H1 (cell line): Measurements from ENCODE around the gene SLC6A19. TPM values are rescaled to one million over a fixed set of nuclear protein-coding genes. Genes with fewer than 3 reads are reported as not detected.
A peak's percentile ranks its signal among the peaks of the same experiment; 100 is the strongest.

Experiments used
- CTCF ChIA-PET: fragments of 300-600 bp; sonication (Branson Sonifier 250); formaldehyde crosslinking; loops from one replicate; lab custom pipeline; 2021; ENCODE audit not compliant: partially characterized antibody; lab: Charles Lee
- POLR2A ChIA-PET: fragments of 300-600 bp; sonication (Branson Sonifier 250); formaldehyde crosslinking; loops from one replicate; lab custom pipeline; 2021; ENCODE audit warnings: inconsistent platforms; ENCODE audit not compliant: partially characterized antibody; lab: Charles Lee
- DNase-seq, 2 experiments: peaks; one replicate each; pipeline versions ENCODE4 v3.0.0 to v3.0.0-alpha.2; 2010 to 2022; ENCODE audit warnings: low spot score in 2 of 2, low read depth in 1 of 2, mixed read lengths in 1 of 2
- FAIRE-seq: peaks from 2 replicates; lab custom pipeline; 2011; peaks lifted over from hg19 to GRCh38; lab: Jason Lieb, UNC
- H2AFZ ChIP-seq: 2 replicates; pipeline ENCODE4 v1.8.1; 2012; ENCODE audit warnings: low read length, inconsistent platforms
- H2AK5ac ChIP-seq: 2 replicates; pipeline ENCODE4 v1.6.1; 2013; ENCODE audit warnings: low read depth, low read length
- H2BK120ac ChIP-seq: replicated peaks from 2 replicates; pipeline ENCODE3; 2013; ENCODE audit warnings: low read depth, low read length, inconsistent platforms
- H2BK12ac ChIP-seq: 2 replicates; pipeline ENCODE4 v1.6.1; 2013; ENCODE audit warnings: low read depth, low read length
- H2BK15ac ChIP-seq: 2 replicates; pipeline ENCODE4 v1.6.1; 2013; ENCODE audit warnings: low read length
- H2BK20ac ChIP-seq: 2 replicates; pipeline ENCODE4 v1.6.1; 2013; ENCODE audit warnings: low read length
- H2BK5ac ChIP-seq: 2 replicates; pipeline ENCODE4 v1.6.1; 2013; ENCODE audit warnings: low read depth, low read length
- H3K14ac ChIP-seq: 2 replicates; pipeline ENCODE4 v1.6.1; 2013; ENCODE audit warnings: inconsistent platforms; ENCODE audit not compliant: insufficient read length
- H3K18ac ChIP-seq: 2 replicates; pipeline ENCODE4 v1.6.1; 2013; ENCODE audit warnings: low read length; ENCODE audit errors: extremely low read depth
- H3K23ac ChIP-seq: 2 replicates; pipeline ENCODE4 v1.6.1; 2013; ENCODE audit warnings: inconsistent platforms; ENCODE audit not compliant: insufficient read length
- H3K23me2 ChIP-seq: 2 replicates; pipeline ENCODE4 v1.6.1; 2013; ENCODE audit warnings: low read depth, low read length
- H3K27ac ChIP-seq: 2 replicates; pipeline ENCODE4 v1.6.1; 2011; ENCODE audit warnings: low read depth, low read length, inconsistent platforms
- H3K27me3 ChIP-seq, 4 experiments: replicated peaks in 1 of 4; 1 replicate in 1 of 4; 2 replicates in 3 of 4; pipeline versions ENCODE4 v1.6.1 to v1.8.1; 2011 to 2013; ENCODE audit warnings: low read length in 3 of 4, mild to moderate bottlenecking in 3 of 4, inconsistent platforms in 2 of 4, mixed read lengths in 2 of 4, moderate library complexity in 1 of 4; ENCODE audit not compliant: control insufficient read depth in 3 of 4, insufficient read depth in 3 of 4; ENCODE audit errors: extremely low read depth in 1 of 4
- H3K36me3 ChIP-seq, 4 experiments: 2 replicates each; pipeline versions ENCODE4 v1.6.1 to v1.8.1; 2011 to 2013; ENCODE audit warnings: mild to moderate bottlenecking in 4 of 4, low read length in 3 of 4, moderate library complexity in 2 of 4, control low read depth in 1 of 4, inconsistent platforms in 1 of 4; ENCODE audit not compliant: insufficient read depth in 4 of 4, control insufficient read depth in 2 of 4
- H3K4ac ChIP-seq: replicated peaks from 2 replicates; pipeline ENCODE3; 2013; ENCODE audit warnings: low read length, low read depth, mixed read lengths, inconsistent platforms; ENCODE audit not compliant: insufficient read length
- H3K4me1 ChIP-seq, 4 experiments: replicated peaks in 1 of 4; 1 replicate in 1 of 4; 2 replicates in 3 of 4; pipeline versions ENCODE4 v1.6.1 to v1.8.1; 2011 to 2013; ENCODE audit warnings: low read length in 3 of 4, inconsistent platforms in 2 of 4, mixed read lengths in 1 of 4; ENCODE audit not compliant: insufficient read depth in 4 of 4, control insufficient read depth in 3 of 4
- H3K4me2 ChIP-seq, 2 experiments: 2 replicates each; pipeline versions ENCODE4 v1.6.1 to v1.8.1; 2011 to 2013; ENCODE audit warnings: low read depth in 2 of 2, low read length in 2 of 2, control low read depth in 1 of 2, inconsistent platforms in 1 of 2, mild to moderate bottlenecking in 1 of 2; ENCODE audit not compliant: insufficient read depth in 1 of 2
- H3K4me3 ChIP-seq, 4 experiments: fragments of 200-600, 300-600 bp in 1 of 4; sonication (generic), shearing (Covaris generic), sonication (Bioruptor Twin) in 1 of 4; 2 replicates each; pipeline versions ENCODE4 v1.5.1 to v1.8.1; 2011 to 2016; ENCODE audit warnings: low read length in 4 of 4, low read depth in 3 of 4, control low read depth in 2 of 4, inconsistent platforms in 2 of 4, mild to moderate bottlenecking in 2 of 4, mixed read lengths in 1 of 4, moderate library complexity in 1 of 4; ENCODE audit not compliant: insufficient read depth in 2 of 4; ENCODE audit errors: extremely low read depth in 1 of 4
- H3K56ac ChIP-seq: replicated peaks from 2 replicates; pipeline ENCODE3; 2013; ENCODE audit warnings: low read depth, mild to moderate bottlenecking, mixed read lengths, low read length, inconsistent platforms; ENCODE audit not compliant: insufficient read length
- H3K79me1 ChIP-seq: 2 replicates; pipeline ENCODE4 v1.6.1; 2013; ENCODE audit warnings: low read depth, low read length, control low read depth
- H3K79me2 ChIP-seq, 2 experiments: 2 replicates each; pipeline versions ENCODE4 v1.6.1 to v1.8.1; 2012 to 2013; ENCODE audit warnings: low read length in 2 of 2, mild to moderate bottlenecking in 2 of 2, inconsistent platforms in 1 of 2; ENCODE audit not compliant: insufficient read depth in 2 of 2, control insufficient read depth in 1 of 2
- H3K9ac ChIP-seq, 4 experiments: replicated peaks in 1 of 4; 1 replicate in 1 of 4; 2 replicates in 3 of 4; pipeline versions ENCODE4 v1.6.1 to v1.8.1; 2011 to 2013; ENCODE audit warnings: low read depth in 3 of 4, low read length in 3 of 4, control low read depth in 2 of 4, mild to moderate bottlenecking in 2 of 4, moderate library complexity in 2 of 4, inconsistent platforms in 1 of 4; ENCODE audit errors: extremely low read depth in 1 of 4
- H3K9me3 ChIP-seq, 2 experiments: 2 replicates each; pipeline versions ENCODE4 v1.6.1 to v1.8.1; 2012 to 2013; ENCODE audit warnings: mild to moderate bottlenecking in 2 of 2, moderate library complexity in 2 of 2, control low read depth in 1 of 2, inconsistent platforms in 1 of 2, low read depth in 1 of 2, low read length in 1 of 2, mixed read lengths in 1 of 2; ENCODE audit not compliant: insufficient read depth in 2 of 2
- H4K20me1 ChIP-seq, 2 experiments: replicated peaks in 1 of 2; 2 replicates each; pipeline versions ENCODE3 to v1.8.1; 2011 to 2013; ENCODE audit warnings: inconsistent platforms in 2 of 2, low read length in 2 of 2, mild to moderate bottlenecking in 1 of 2; ENCODE audit not compliant: insufficient read depth in 2 of 2, control insufficient read depth in 1 of 2
- H4K5ac ChIP-seq: 2 replicates; pipeline ENCODE4 v1.6.1; 2013; ENCODE audit warnings: low read length, low read depth, mixed read lengths, inconsistent platforms; ENCODE audit not compliant: insufficient read length
- H4K8ac ChIP-seq: 2 replicates; pipeline ENCODE4 v1.8.0; 2013; ENCODE audit warnings: mild to moderate bottlenecking, moderate library complexity, low read length, inconsistent platforms; ENCODE audit not compliant: insufficient read depth; ENCODE audit errors: extremely low read depth
- H4K91ac ChIP-seq: replicated peaks from 2 replicates; pipeline ENCODE3; 2013; ENCODE audit warnings: low read length, mixed read lengths, inconsistent platforms; ENCODE audit not compliant: insufficient read length
- ATF3 ChIP-seq: IDR thresholded peaks from 2 replicates; pipeline ENCODE4 v1.6.1; 2011; ENCODE audit warnings: low read depth, mild to moderate bottlenecking, low read length; ENCODE audit not compliant: insufficient read depth
- BCL11A ChIP-seq, 2 experiments: IDR thresholded peaks; one replicate each; pipeline ENCODE4 v1.6.1; 2011; ENCODE audit warnings: low read depth in 2 of 2, low read length in 2 of 2, mild to moderate bottlenecking in 2 of 2
- CHD2 ChIP-seq: IDR thresholded peaks from 2 replicates; pipeline ENCODE4 v1.6.1; 2012; ENCODE audit warnings: low read length, improper control_type of control experiment
- CTBP2 ChIP-seq: IDR thresholded peaks from 2 replicates; pipeline ENCODE4 v1.7.0; 2011; ENCODE audit warnings: borderline replicate concordance, mild to moderate bottlenecking, moderate library complexity, mixed read lengths, low read length; ENCODE audit not compliant: insufficient read depth, insufficient read length
- KDM5A ChIP-seq: fragments of 200-600 bp; IDR thresholded peaks from 2 replicates; pipeline ENCODE4 v1.7.1; 2012; ENCODE audit warnings: mild to moderate bottlenecking, low read length, inconsistent platforms, mixed read lengths
- RAD21 ChIP-seq, 2 experiments: IDR thresholded peaks in 1 of 2; conservative IDR thresholded peaks in 1 of 2; 2 replicates each; pipeline ENCODE4 v1.6.1; 2011; ENCODE audit warnings: low read depth in 2 of 2, low read length in 2 of 2, improper control_type of control experiment in 1 of 2, inconsistent platforms in 1 of 2, mild to moderate bottlenecking in 1 of 2, moderate library complexity in 1 of 2
- RBBP5 ChIP-seq: IDR thresholded peaks from 2 replicates; pipeline ENCODE4 v1.7.1; 2012; ENCODE audit warnings: low read depth, mild to moderate bottlenecking, inconsistent platforms, low read length, moderate library complexity, borderline replicate concordance
- RFX5 ChIP-seq: IDR thresholded peaks from 2 replicates; pipeline ENCODE4 v1.6.1; 2011; ENCODE audit warnings: low read depth, low read length, improper control_type of control experiment, borderline replicate concordance
- SAP30 ChIP-seq: fragments of 300-600 bp; sonication (generic); IDR thresholded peaks from 2 replicates; pipeline ENCODE4 v1.7.1; 2012; ENCODE audit warnings: low read length, moderate library complexity, mild to moderate bottlenecking, inconsistent platforms; ENCODE audit not compliant: insufficient read depth, insufficient replicate concordance
- WGBS, 2 experiments: shearing (Covaris generic) in 1 of 2; methylation state at CpG; one replicate each; pipeline versions ENCODE4 v1.1.6 to v1.1.7; 2013 to 2015; ENCODE audit warnings: low lambda C conversion rate in 2 of 2, mixed read lengths in 2 of 2, inconsistent platforms in 1 of 2, low coverage in 1 of 2, missing lambda C conversion rate in 1 of 2; ENCODE audit not compliant: insufficient replicate concordance in 2 of 2, insufficient coverage in 1 of 2, insufficient read length in 1 of 2; ENCODE audit errors: extremely low coverage in 1 of 2, missing lambda C conversion rate in 1 of 2; 5-methylcytosine and 5-hydroxymethylcytosine counted together
- polyA plus RNA-seq, 7 experiments: library from polyadenylated mRNA; depleted of rRNA in 3 of 7; stranded (reverse) in 5 of 7; unstranded in 2 of 7; fragments of >200 nt in 5 of 7; fragments of 200-250 nt in 2 of 7; gene quantifications; 1 replicate in 5 of 7; 2 replicates in 1 of 7; 4 replicates in 1 of 7; pipeline versions ENCODE4 v1.2.1 to v1.2.3, GENCODE V29; 2011 to 2013; ENCODE audit warnings: missing spikeins in 2 of 7, mixed read lengths in 2 of 7
- total RNA-seq: library from RNA; stranded (reverse); fragmentation: NEBNext Ultra II Directional; extraction: Animal tissue kit (Norgen Biotek cat#: 25700); gene quantifications from 2 replicates; pipeline ENCODE4 v1.2.1, GENCODE V29; 2021

SLC6A19 gene
- total and polyA plus RNA-seq, 2 of the 8 experiments (the other 6 are each of a cell fraction or from before 2014, with no cell fraction given) = 0.02 TPM; not detected in 1

- Histone ChIP-seq H3K9me3 (peaks cover 0 to 2% of the 10 kb centered on the region in 2 experiments; a peak in 1 of 4 replicates), H2BK20ac (no peak overlapping the region), H2BK12ac (no peak overlapping the region), H3K27me3 (peaks cover under 1 to 3% (median 2%) of the 10 kb centered on the region in 4 experiments; a peak in 4 of 7 replicates), H3K36me3 (no peaks in the 10 kb centered on the region), H3K79me1 (no peaks in the 10 kb centered on the region; the same call in 1 of the 2 replicates), H3K4ac (no peak overlapping the region), H3K27ac (no peak overlapping the region), H2BK15ac (no peak overlapping the region), H3K18ac (no peak overlapping the region), H3K4me1 (0 out of 7 replicates have a peak, but pooled peaks cover 0 to 3% (median 0%) of the 10 kb centered on the region in 4 experiments), H2BK5ac (no peak overlapping the region), H4K91ac (no peak overlapping the region), H3K23ac (no peak overlapping the region), H4K20me1 (no peaks in the 10 kb centered on the region), H3K56ac (no peak overlapping the region), H3K4me3 (no peak overlapping the region), H3K4me2 (no peak overlapping the region), H4K8ac (peak overlapping the region; percentile 65; the same call in 1 of the 2 replicates), H3K79me2 (no peaks in the 10 kb centered on the region), H3K23me2 (peaks cover 8% of the 10 kb centered on the region; the same call in 1 of the 2 replicates), H2AFZ (no peak overlapping the region), H2AK5ac (no peak overlapping the region), H3K9ac (no peak overlapping the region), H2BK120ac (no peak overlapping the region), H3K14ac (no peak overlapping the region), H4K5ac (no peak overlapping the region)
- DNase-seq = no peak
- FAIRE-seq = no peak
- ChIA-PET POLR2A (interaction anchor here (1.0 kb wide), 1 partner anchor 44 kb away, joined by 3 read pairs; no protein-coding TSS in a partner anchor), CTCF (interaction anchor here (0.9 to 2.8 kb wide), 8 partner anchors 8 to 241 kb away, joined by 4 to 29 read pairs (median 6); no protein-coding TSS in a partner anchor)
- WGBS, 2 experiments = 95% methylated on average over 14 of the region's 17 CpGs; no CpG with 5 or more reads in 1 of the 2 experiments
- TF ChIP-seq CTBP2 = no peak
- TF ChIP-seq KDM5A = no peak
- TF ChIP-seq BCL11A (IDR thresholded peaks at IDR 0.05; ENCODE audit: low read depth in 2 of 2, low read length in 2 of 2) = no peak
- no peak for TF ChIP-seq SAP30
- no peak for TF ChIP-seq RFX5
- no peak for TF ChIP-seq ATF3
- TF ChIP-seq RAD21 (IDR thresholded peaks at IDR 0.05 in 1 of 2, conservative IDR thresholded peaks at IDR 0.05 in 1 of 2; ENCODE audit: low read depth in 2 of 2, low read length in 2 of 2) = no peak
- TF ChIP-seq CHD2 = no peak
- no peak for TF ChIP-seq RBBP5
Measured at GRCh38 chr5:1162276-1162675, 39.1 kb upstream of the SLC6A19 start.
